HG03066 (cell line): ENCODE measurements around the gene FOXI1.

Experiments
- ATAC-seq: cut with Tn5 transposase; IDR thresholded peaks from one replicate; pipeline ENCODE4 v1.9.1; 2021; ENCODE audit warnings: low read depth; ENCODE audit not compliant: unreplicated experiment

Gene FOXI1

GRCh38 chr5:170105642-170106611, at the start of gene FOXI1:
FOXI1 (plus strand) TSS chr5:170105897; CDS start chr5:170105958, 61 bp downstream.
- no peak for ATAC-seq

- no peak for ATAC-seq
Measured at GRCh38 chr5:170056561-170057267, 49.0 kb upstream of the FOXI1 start.

GRCh38 chr5:170057311-170057710, 48.4 kb upstream of the FOXI1 start:
- no peak for ATAC-seq

- ATAC-seq, result no peak
Measured at GRCh38 chr5:170059221-170059620, 46.5 kb upstream of the FOXI1 start.

- ATAC-seq, result no peak
Measured at GRCh38 chr5:170067152-170067551, 38.5 kb upstream of the FOXI1 start.

- no peak for ATAC-seq
Measured at GRCh38 chr5:170067574-170068170, 38.0 kb upstream of the FOXI1 start.

- no peak for ATAC-seq
Measured at GRCh38 chr5:170069512-170069911, 36.2 kb upstream of the FOXI1 start.

- ATAC-seq, result no peak
Measured at GRCh38 chr5:170070556-170071412, 34.9 kb upstream of the FOXI1 start.

GRCh38 chr5:170071748-170072147, 33.9 kb upstream of the FOXI1 start:
- ATAC-seq, result no peak

- no peak for ATAC-seq
Measured at GRCh38 chr5:170075696-170076095, 30.0 kb upstream of the FOXI1 start.

- no peak for ATAC-seq
Measured at GRCh38 chr5:170076211-170076610, 29.5 kb upstream of the FOXI1 start.

GRCh38 chr5:170076739-170077138, 29.0 kb upstream of the FOXI1 start:
- ATAC-seq, result no peak

- no peak for ATAC-seq
Measured at GRCh38 chr5:170077526-170077925, 28.2 kb upstream of the FOXI1 start.

- no peak for ATAC-seq
Measured at GRCh38 chr5:170078458-170078857, 27.2 kb upstream of the FOXI1 start.

GRCh38 chr5:170078931-170079330, 26.8 kb upstream of the FOXI1 start:
- ATAC-seq, result no peak

- ATAC-seq, result no peak
Measured at GRCh38 chr5:170080217-170080616, 25.5 kb upstream of the FOXI1 start.

GRCh38 chr5:170080786-170081445, 24.8 kb upstream of the FOXI1 start:
- no peak for ATAC-seq

- no peak for ATAC-seq
Measured at GRCh38 chr5:170081616-170082015, 24.1 kb upstream of the FOXI1 start.

GRCh38 chr5:170082701-170083100, 23.0 kb upstream of the FOXI1 start:
- ATAC-seq, result no peak
